NCI-H146 (cell line): ENCODE measurements around the gene OSBP2.

Experiments
- DNase-seq: peaks from one replicate; lab custom pipeline; 2025; lab: John Stamatoyannopoulos, UW

Gene OSBP2

GRCh38 chr22:30809086-30809485 is 114.4 kb downstream of the OSBP2 start:
- no peak for DNase-seq

- no peak for DNase-seq
These were observed 115.4 kb downstream of the OSBP2 start for GRCh38 chr22:30810105-30810504.

- DNase-seq = no peak
These were observed 119.3 kb downstream of the OSBP2 start for GRCh38 chr22:30813936-30814335.

GRCh38 chr22:30816413-30816812 is 121.7 kb downstream of the OSBP2 start:
- DNase-seq = no peak

GRCh38 chr22:30821381-30821780 is 126.7 kb downstream of the OSBP2 start:
- DNase-seq = no peak

- peak; percentile 33 for DNase-seq
These were observed 127.2 kb downstream of the OSBP2 start for GRCh38 chr22:30821863-30822215.

- peak; percentile 32 for DNase-seq
These were observed 127.7 kb downstream of the OSBP2 start for GRCh38 chr22:30822216-30823014.

- DNase-seq = no peak
These were observed 128.3 kb downstream of the OSBP2 start for GRCh38 chr22:30823015-30823370.

GRCh38 chr22:30824096-30824495 is 129.4 kb downstream of the OSBP2 start:
- no peak for DNase-seq

GRCh38 chr22:30824711-30825110 is 130.0 kb downstream of the OSBP2 start:
- DNase-seq = no peak

GRCh38 chr22:30825711-30826505 is 131.2 kb downstream of the OSBP2 start:
- no peak for DNase-seq

GRCh38 chr22:30826670-30827355 is 132.1 kb downstream of the OSBP2 start:
- DNase-seq = no peak

- DNase-seq = no peak
These were observed 133.0 kb downstream of the OSBP2 start for GRCh38 chr22:30827646-30828045.

- no peak for DNase-seq
These were observed 133.8 kb downstream of the OSBP2 start for GRCh38 chr22:30828187-30829155.

- no peak for DNase-seq
These were observed 135.4 kb downstream of the OSBP2 start for GRCh38 chr22:30829901-30830550.

- no peak for DNase-seq
These were observed 136.2 kb downstream of the OSBP2 start for GRCh38 chr22:30830907-30831306.

GRCh38 chr22:30832407-30832987 is 137.8 kb downstream of the OSBP2 start:
- no peak for DNase-seq

- DNase-seq = no peak
These were observed 138.6 kb downstream of the OSBP2 start for GRCh38 chr22:30833322-30833721.

- no peak for DNase-seq
These were observed 142.9 kb downstream of the OSBP2 start for GRCh38 chr22:30837531-30837930.

GRCh38 chr22:30838111-30838510 is 143.4 kb downstream of the OSBP2 start:
- no peak for DNase-seq

- DNase-seq = no peak
These were observed 146.6 kb downstream of the OSBP2 start for GRCh38 chr22:30841273-30841672.
